Stimulated activated CD4-positive, alpha-beta T cell treated with anti-CD3 and anti-CD28 coated beads, Interleukin-12 subunit alpha, Interleukin-12 subunit beta, amount 100 ng/mL, for 4 hours (primary cell): ENCODE data around the gene ZIC5.

ENCODE experiments used
- DNase-seq: peaks from one replicate; pipeline ENCODE4 v3.0.0-alpha.2; 2020

ZIC5 gene

DNA sequence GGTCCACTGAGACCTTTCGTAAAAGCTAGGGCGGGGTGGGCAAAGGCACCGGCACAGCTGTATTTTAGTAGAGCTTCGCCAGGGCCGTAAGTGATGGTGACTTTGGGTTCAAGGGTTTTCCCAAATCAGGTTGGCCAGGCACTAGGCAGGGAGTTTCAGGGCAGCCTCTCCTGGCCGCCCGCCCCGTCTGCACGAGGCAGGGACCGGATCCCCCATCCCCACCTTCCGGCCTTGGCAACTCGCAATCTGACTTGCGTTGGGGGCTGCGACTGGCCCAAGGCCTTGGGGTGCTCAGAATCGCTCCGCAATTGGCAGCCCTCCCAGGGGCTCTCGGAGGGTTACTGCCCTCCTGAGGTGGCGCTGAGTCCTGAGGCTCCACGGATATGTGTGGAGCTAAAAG is 4.1 kb upstream of the ZIC5 start:
- DNase-seq = no peak

DNA sequence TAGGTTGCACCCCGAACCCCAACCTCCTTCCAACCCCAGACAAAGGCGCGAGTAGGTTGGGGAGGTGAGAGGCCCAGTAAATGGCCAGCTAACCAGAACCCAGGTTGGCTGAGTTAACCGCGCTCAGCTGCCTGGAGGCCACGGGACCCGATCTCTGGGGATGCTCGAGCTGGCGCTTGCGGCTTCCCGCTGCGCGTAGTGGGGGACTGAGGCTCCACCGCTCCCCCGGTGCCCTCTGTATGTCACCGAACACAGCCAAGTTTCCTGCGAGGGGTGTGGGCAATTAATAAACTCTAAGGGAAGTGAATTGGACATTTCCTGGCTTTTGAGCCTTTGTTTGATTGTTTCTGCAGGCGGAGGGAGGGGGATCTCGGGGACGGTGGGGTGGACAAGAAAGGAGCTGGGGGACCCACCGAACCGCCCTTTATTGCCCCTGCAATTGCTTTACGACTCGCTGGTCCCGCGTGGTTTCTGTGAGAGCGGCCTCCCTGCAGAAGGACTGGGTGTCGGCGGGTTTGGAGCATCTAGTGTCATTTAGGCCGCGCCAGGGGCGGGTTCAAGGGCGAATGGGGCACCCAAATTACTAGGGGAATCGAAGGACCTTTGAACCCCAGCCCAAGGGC is 3.5 kb upstream of the ZIC5 start:
- no peak for DNase-seq

DNA sequence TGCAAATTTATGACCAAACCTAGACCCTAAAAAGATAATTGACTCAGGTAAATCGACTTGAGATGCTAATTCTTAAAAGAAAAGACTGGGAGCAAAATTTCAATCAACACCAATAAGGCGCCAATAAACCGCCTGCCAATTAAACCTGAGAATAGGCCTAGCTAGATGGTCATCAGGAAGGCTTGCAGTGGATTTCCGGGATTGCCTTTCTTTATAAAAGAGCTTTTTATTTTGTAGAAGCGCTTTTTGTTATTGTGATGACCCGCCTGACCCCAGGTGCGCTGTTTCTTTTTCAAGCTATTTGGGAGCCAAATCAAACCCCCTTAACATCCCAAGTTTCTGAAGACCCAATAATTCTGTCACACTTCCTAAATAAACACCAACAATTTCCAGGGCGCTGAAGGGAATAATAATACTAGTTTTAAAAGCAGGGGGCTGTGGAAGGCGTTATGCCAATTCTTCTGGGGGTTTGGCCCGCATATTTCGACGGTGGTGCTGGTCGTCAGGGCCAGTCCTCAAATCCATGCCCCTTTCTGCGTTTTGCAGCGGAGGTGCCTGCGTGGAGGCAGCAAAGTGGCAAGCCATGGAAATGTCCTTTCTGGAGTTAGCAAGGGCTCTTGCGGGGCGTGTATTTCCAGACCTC is 2.9 kb upstream of the ZIC5 start:
- no peak for DNase-seq

DNA sequence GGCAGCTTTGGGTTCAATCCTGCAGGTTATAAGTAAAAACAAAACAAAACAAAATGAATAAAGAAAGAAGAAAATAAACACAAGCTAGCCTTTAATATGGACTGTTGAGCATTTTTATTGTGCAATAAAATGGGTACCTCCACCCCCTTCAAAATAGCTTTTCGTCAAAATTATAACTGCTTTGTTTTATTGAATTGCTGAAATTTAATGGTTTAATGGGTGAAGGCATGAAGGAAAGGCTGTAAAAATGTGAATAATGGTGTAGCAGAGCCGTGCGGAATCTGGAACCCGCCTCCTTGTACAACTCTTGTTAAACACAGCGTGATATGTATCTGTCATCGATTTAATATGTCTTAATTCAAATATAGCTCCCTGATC is 2.2 kb upstream of the ZIC5 start:
- no peak for DNase-seq

DNA sequence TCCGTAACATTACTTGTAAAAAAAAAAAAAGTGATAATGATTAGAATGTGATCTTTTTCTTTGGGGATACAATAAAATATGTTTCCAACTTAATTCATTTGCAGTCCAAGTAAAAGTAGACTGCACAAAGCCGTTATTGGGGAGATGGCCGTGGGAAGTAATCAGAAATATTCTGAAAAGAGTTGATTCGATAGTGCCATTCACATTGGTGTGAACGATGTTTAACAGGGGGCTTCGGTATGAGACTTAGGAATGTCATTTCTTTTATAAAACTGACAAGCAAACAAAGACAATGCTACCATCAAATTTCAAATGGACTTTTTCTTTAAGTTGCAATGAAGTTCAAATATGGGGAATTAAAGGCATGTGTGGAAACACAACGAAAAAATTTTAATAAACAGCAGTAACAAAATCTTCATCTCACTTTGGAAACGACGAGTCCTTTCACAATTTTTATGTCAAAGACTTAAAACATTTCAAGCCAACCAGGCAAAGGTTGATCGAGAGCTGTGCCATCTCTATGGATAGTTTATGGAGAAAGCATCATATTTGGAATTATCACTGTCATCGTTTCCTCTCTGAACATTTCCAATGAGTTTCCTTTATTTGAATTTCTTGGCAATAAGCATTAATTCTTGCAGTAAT is 1.7 kb upstream of the ZIC5 start:
- no peak for DNase-seq

DNA sequence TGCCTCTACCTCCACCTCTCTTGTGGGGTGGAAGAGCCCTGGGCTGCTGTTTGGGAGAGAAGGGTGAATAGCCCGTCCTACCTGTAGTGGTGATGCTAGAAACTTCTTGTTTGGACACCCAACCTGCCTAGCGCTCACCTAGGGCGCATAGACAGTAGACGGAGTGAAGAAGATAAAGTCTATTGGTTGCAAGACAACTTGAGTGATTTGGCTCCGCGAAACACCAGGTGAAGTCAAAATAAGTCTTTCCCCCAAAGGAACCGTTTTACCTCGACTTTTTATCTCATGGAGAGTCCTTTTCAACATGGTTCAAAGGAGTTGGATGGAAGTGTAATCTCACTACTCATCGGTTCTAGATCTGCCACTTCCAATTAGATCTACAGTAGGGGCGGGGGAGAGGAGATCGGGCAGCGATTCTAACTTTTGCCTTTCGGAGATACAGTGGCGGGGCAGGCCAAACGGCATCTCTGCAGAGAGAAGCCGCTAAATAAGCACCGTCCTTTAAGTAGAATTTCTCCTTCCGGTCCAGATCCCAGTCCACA is 694 bp upstream of the ZIC5 start:
- no peak for DNase-seq

- DNase-seq = no peak
Observed at GRCh38 chr13:99970651-99971575, 654 bp downstream of the ZIC5 start.

GRCh38 chr13:99969919-99970650 is 1.5 kb downstream of the ZIC5 start:
- DNase-seq = no peak

DNA sequence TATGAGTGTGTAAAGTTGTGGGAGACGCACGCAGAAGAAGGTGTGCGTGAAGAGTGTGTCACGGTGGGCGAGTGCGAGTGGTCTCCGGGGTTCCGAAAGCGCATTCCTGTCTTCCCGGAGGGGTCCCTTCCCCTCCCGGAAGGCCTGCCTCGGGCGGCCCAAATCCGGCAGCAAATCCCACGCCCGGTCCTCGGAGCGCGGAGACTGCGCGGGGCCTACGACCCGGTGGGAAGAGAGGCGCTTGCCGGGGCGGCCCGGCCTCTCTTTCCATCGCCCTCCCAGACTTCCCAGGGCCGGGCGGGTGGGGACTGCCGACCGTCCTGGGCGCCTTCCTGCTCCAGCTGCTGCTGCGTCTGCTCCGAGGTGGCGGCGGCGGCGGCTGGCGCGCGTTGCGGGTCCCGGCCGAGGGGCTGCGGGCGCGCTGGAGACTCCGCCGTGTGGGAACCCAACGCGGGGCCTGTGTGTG is 2.1 kb downstream of the ZIC5 start:
- DNase-seq = no peak

DNA sequence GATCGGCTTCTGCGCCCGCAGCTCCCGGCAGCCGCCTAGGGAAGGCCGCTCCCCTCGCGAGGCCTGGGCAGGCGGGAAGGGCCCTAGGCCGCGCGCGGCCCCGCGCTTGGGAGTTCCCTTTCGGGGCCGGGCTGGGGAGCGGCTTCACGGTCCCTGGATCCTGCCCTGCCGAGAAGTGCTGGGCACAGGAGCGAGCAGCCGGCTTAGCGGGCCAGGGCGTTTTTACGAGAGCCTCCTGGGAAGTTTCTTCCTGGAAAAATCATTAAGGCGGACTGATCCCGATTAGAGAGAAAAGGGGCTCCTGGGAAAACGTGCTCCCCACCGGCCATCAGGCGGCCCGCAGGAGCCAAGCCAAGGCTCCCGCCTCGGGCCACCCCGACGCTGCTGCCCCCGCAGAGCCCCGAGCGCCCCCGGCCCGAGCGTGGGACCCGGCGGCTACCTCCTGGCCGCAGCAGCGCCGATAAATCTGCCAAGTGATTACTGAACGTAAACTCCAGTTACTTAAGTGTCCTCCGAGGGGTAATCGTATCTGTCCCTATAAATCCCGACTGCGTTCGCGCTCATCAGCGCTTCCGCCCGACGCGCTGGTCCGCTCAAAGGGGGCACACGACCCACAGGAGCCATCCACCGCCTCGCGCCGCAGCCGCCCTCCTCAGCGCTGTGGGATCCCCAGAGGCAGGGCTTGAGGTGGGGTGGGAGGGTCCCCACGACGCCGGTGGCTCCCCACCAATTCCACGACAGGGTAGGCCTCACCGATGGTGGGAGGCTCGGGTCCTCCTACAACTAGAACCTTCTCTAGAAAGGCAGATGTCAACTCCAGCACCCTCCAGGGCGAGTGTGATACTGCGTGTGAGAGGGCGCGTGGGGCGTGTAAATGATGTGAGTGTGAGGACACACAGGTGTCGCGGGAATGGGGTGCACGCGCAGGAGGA is 2.8 kb downstream of the ZIC5 start:
- DNase-seq = no peak

GRCh38 chr13:99967869-99968520 is 3.6 kb downstream of the ZIC5 start:
- DNase-seq = no peak

- DNase-seq = no peak
Observed at GRCh38 chr13:99967498-99967868, 4.1 kb downstream of the ZIC5 start.

DNA sequence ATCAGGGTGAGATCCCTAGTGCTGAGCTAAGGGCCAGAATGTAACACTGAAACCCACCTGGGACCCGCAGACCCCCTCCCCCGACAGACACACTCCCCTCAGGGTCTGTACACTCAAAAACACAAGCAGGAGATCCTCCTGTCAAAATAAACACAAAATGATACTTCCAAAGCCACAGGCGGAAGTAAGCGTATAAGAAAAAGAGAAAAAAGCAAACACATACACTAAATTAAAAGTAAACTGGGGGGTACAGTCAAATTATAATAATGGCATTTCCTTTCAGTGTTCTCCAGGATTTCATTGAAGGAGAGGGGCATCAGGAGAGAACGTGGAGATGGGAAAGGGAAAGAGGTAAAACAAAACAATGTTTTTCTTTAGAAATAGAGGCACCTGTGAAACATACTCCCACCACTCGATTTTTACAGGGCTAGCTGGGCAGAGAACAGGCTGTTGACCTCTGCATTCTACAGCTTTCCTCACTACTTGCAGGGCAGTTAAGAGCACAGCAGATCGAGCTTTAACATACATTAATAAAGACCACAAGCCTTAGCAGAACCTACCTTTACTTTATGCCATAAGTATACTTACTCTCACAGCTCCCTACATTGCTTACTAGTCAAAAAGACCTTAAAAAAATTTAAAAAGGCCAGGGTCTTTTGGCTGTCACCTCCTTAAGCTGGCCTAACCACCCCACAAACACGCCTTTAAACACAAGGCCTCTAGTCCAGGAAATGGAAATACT is 5.3 kb downstream of the ZIC5 start:
- no peak for DNase-seq

- DNase-seq = no peak
Observed at GRCh38 chr13:99965329-99966000, 6.1 kb downstream of the ZIC5 start.

- DNase-seq = no peak
Observed at GRCh38 chr13:99963816-99964339, 7.7 kb downstream of the ZIC5 start.

GRCh38 chr13:99962242-99962641 is 9.3 kb downstream of the ZIC5 start:
- DNase-seq = no peak

- DNase-seq = no peak
Observed at GRCh38 chr13:99961636-99962035, 9.9 kb downstream of the ZIC5 start.

DNA sequence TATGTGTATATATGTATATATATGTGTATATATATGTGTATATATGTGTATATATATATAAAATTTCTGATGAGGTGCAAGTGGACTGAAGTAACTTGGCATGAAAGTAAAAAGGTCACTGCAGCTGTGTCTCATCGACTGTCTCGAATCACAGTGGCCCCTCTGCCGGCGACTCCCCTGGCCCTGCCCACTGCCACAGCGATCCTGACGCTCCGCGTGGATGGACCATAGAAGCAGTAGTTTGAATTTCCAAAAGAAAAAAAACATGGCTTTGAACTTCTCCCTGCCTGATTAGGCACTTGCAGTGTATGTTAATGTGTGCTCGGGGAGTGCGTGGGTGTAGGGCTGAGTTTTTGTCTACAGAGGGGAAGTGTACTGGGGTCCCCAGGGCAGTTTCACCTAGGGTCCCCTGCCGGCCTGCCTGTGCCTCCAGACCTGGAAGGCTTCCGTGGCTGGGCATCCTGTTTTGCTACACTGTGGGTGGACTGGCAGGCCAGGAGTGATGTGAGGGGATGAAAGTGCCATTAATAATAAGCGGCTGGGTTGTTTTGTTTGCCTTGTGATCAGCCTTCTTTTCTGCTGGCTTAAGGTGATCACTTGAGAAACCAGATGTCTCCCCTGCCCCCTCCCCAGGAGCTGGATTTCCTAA is 10.8 kb downstream of the ZIC5 start:
- no peak for DNase-seq
